HG03457 (cell line): ENCODE measurements around the gene FAM83G.

ENCODE experiments used
- ATAC-seq: cut with Tn5 transposase; IDR thresholded peaks from one replicate; pipeline ENCODE4 v1.9.1; 2021; ENCODE audit warnings: moderate number of reproducible peaks; ENCODE audit not compliant: unreplicated experiment

FAM83G gene

GRCh38 chr17:19012171-19013080, 7.9 kb upstream of the FAM83G start:
- no peak for ATAC-seq

GRCh38 chr17:19011581-19011980, 7.0 kb upstream of the FAM83G start:
- ATAC-seq = no peak

GRCh38 chr17:19010729-19011505, 6.4 kb upstream of the FAM83G start:
- ATAC-seq = no peak

GRCh38 chr17:19009970-19010369, 5.4 kb upstream of the FAM83G start:
- no peak for ATAC-seq

GRCh38 chr17:19006698-19007097, 2.1 kb upstream of the FAM83G start:
- no peak for ATAC-seq

GRCh38 chr17:19005789-19006430, 1.3 kb upstream of the FAM83G start:
- ATAC-seq = no peak

- ATAC-seq = no peak
Observed at GRCh38 chr17:19005137-19005773, 691 bp upstream of the FAM83G start.

- ATAC-seq = no peak
Observed at GRCh38 chr17:19003543-19004420, 782 bp downstream of the FAM83G start.

- ATAC-seq = no peak
Observed at GRCh38 chr17:19002805-19003542, 1.6 kb downstream of the FAM83G start.

- ATAC-seq = no peak
Observed at GRCh38 chr17:19001907-19002590, 2.5 kb downstream of the FAM83G start.

GRCh38 chr17:19000531-19001325, 3.8 kb downstream of the FAM83G start:
- no peak for ATAC-seq

GRCh38 chr17:18999911-19000310, 4.7 kb downstream of the FAM83G start:
- no peak for ATAC-seq

GRCh38 chr17:18999394-18999793, 5.2 kb downstream of the FAM83G start:
- ATAC-seq = no peak

GRCh38 chr17:18997650-18998196, 6.8 kb downstream of the FAM83G start:
- ATAC-seq = no peak

- no peak for ATAC-seq
Observed at GRCh38 chr17:18996458-18996857, 8.1 kb downstream of the FAM83G start.

GRCh38 chr17:18995220-18995619, 9.3 kb downstream of the FAM83G start:
- ATAC-seq = no peak

GRCh38 chr17:18994631-18995030, 9.9 kb downstream of the FAM83G start:
- no peak for ATAC-seq
